H9 (cell line): ENCODE data around the gene RUNX1. TPM values are rescaled to one million over a fixed set of nuclear protein-coding genes. Genes with fewer than 3 reads are reported as not detected.

Experiments
- DNase-seq: peaks from one replicate; pipeline ENCODE4 v3.0.0-alpha.2; 2017
- H2AFZ ChIP-seq: one replicate; pipeline ENCODE4 v1.6.1; 2013; ENCODE audit warnings: mild to moderate bottlenecking, low read length, control low read depth, moderate library complexity
- H2AK5ac ChIP-seq: 2 replicates; pipeline ENCODE4 v1.6.1; 2013; ENCODE audit warnings: low read length, control low read depth, mixed read lengths; ENCODE audit not compliant: insufficient read length
- H2BK120ac ChIP-seq: one replicate; pipeline ENCODE4 v1.6.1; 2013; ENCODE audit warnings: low read depth, mild to moderate bottlenecking, low read length, control low read depth, inconsistent platforms; ENCODE audit not compliant: poor library complexity, severe bottlenecking
- H2BK12ac ChIP-seq: 2 replicates; pipeline ENCODE4 v1.6.1; 2013; ENCODE audit warnings: low read length, control low read depth, mixed read lengths, low read depth; ENCODE audit not compliant: insufficient read length
- H2BK15ac ChIP-seq: 2 replicates; pipeline ENCODE4 v1.6.1; 2013; ENCODE audit warnings: low read depth, low read length, control low read depth
- H2BK20ac ChIP-seq: one replicate; pipeline ENCODE4 v1.6.1; 2013; ENCODE audit warnings: low read depth, mild to moderate bottlenecking, low read length, control low read depth, inconsistent platforms; ENCODE audit not compliant: poor library complexity, severe bottlenecking
- H2BK5ac ChIP-seq: 2 replicates; pipeline ENCODE4 v1.6.1; 2013; ENCODE audit warnings: low read length, control low read depth, mixed read lengths; ENCODE audit not compliant: insufficient read length
- H3K14ac ChIP-seq: 2 replicates; pipeline ENCODE4 v1.6.1; 2013; ENCODE audit warnings: low read length, control low read depth; ENCODE audit not compliant: insufficient read depth
- H3K18ac ChIP-seq: 2 replicates; pipeline ENCODE4 v1.6.1; 2013; ENCODE audit warnings: low read depth, mild to moderate bottlenecking, mixed read lengths, low read length, control low read depth; ENCODE audit not compliant: insufficient read length
- H3K23ac ChIP-seq: 2 replicates; pipeline ENCODE4 v1.6.1; 2013; ENCODE audit warnings: low read length, control low read depth, mixed read lengths, low read depth; ENCODE audit not compliant: insufficient read length
- H3K23me2 ChIP-seq: 2 replicates; pipeline ENCODE4 v1.6.1; 2013; ENCODE audit warnings: low read depth, mild to moderate bottlenecking, mixed read lengths, low read length, control low read depth; ENCODE audit not compliant: insufficient read length, poor library complexity, severe bottlenecking
- H3K27ac ChIP-seq: 2 replicates; pipeline ENCODE4 v1.5.1; 2013; ENCODE audit warnings: low read length, control low read depth, mixed read lengths, low read depth; ENCODE audit not compliant: insufficient read length
- H3K27me3 ChIP-seq: 2 replicates; pipeline ENCODE4 v1.6.1; 2013; ENCODE audit warnings: low read length, control low read depth, inconsistent platforms; ENCODE audit not compliant: insufficient read depth
- H3K4ac ChIP-seq: 2 replicates; pipeline ENCODE4 v1.6.1; 2013; ENCODE audit warnings: low read depth, mild to moderate bottlenecking, control low read depth, inconsistent platforms, low read length, moderate library complexity
- H3K4me1 ChIP-seq: 2 replicates; pipeline ENCODE4 v1.6.1; 2013; ENCODE audit warnings: low read length, control low read depth, inconsistent platforms; ENCODE audit not compliant: insufficient read depth
- H3K4me2 ChIP-seq: 2 replicates; pipeline ENCODE4 v1.6.1; 2013; ENCODE audit warnings: low read length, control low read depth, mixed read lengths; ENCODE audit not compliant: insufficient read length, insufficient read depth
- H3K56ac ChIP-seq: 2 replicates; pipeline ENCODE4 v1.6.1; 2013; ENCODE audit warnings: low read depth, mild to moderate bottlenecking, mixed read lengths, low read length, control low read depth; ENCODE audit not compliant: insufficient read length
- H3K79me1 ChIP-seq: 2 replicates; pipeline ENCODE4 v1.6.1; 2013; ENCODE audit warnings: low read depth, mild to moderate bottlenecking, moderate library complexity, low read length, control low read depth, inconsistent platforms; ENCODE audit not compliant: insufficient read depth, poor library complexity, severe bottlenecking
- H3K79me2 ChIP-seq: 2 replicates; pipeline ENCODE4 v1.6.1; 2013; ENCODE audit warnings: low read length, control low read depth, inconsistent platforms; ENCODE audit not compliant: insufficient read depth
- H3K9ac ChIP-seq: 2 replicates; pipeline ENCODE4 v1.6.1; 2013; ENCODE audit warnings: low read length, control low read depth, mixed read lengths; ENCODE audit not compliant: insufficient read length; ENCODE audit errors: extremely low read depth
- H3K9me3 ChIP-seq: one replicate; pipeline ENCODE4 v1.6.1; 2013; ENCODE audit warnings: low read depth, low read length, inconsistent platforms; ENCODE audit not compliant: control insufficient read depth
- H3T11ph ChIP-seq: one replicate; pipeline ENCODE4 v1.6.1; 2013; ENCODE audit warnings: mild to moderate bottlenecking, low read length, control low read depth, inconsistent platforms
- H4K20me1 ChIP-seq: one replicate; pipeline ENCODE4 v1.6.1; 2013; ENCODE audit not compliant: control insufficient read depth, insufficient read length, insufficient read depth
- H4K5ac ChIP-seq: 2 replicates; pipeline ENCODE4 v1.6.1; 2013; ENCODE audit warnings: low read depth, mild to moderate bottlenecking, mixed read lengths, low read length, control low read depth; ENCODE audit not compliant: insufficient read length
- H4K8ac ChIP-seq: replicated peaks from 2 replicates; pipeline ENCODE4 v1.6.1; 2013; ENCODE audit warnings: low read length, control low read depth, mixed read lengths, low read depth; ENCODE audit not compliant: insufficient read length
- H4K91ac ChIP-seq: 2 replicates; pipeline ENCODE4 v1.6.1; 2013; ENCODE audit warnings: low read depth, mild to moderate bottlenecking, moderate library complexity, mixed read lengths, low read length, control low read depth; ENCODE audit not compliant: insufficient read length
- H3K27ac Mint-ChIP-seq, 3 experiments: 2 replicates in 2 of 3; 3 replicates in 1 of 3; pipeline ENCODE4 v1.8.0; 2020 to 2021; ENCODE audit warnings: mixed read lengths in 3 of 3, mild to moderate bottlenecking in 1 of 3, moderate library complexity in 1 of 3
- H3K27me3 Mint-ChIP-seq: 2 replicates; pipeline ENCODE4 v1.8.0; 2021; ENCODE audit warnings: low read depth, mild to moderate bottlenecking, moderate library complexity, mixed read lengths
- H3K36me3 Mint-ChIP-seq, 3 experiments: 2 replicates in 2 of 3; 3 replicates in 1 of 3; pipeline ENCODE4 v1.8.0; 2020 to 2021; ENCODE audit warnings: low read depth in 3 of 3, mixed read lengths in 3 of 3; ENCODE audit not compliant: insufficient read depth in 1 of 3
- H3K4me1 Mint-ChIP-seq, 2 experiments: 2 replicates each; pipeline ENCODE4 v1.8.0; 2020; ENCODE audit warnings: mixed read lengths in 2 of 2
- H3K4me3 Mint-ChIP-seq, 2 experiments: 2 replicates in 1 of 2; 3 replicates in 1 of 2; pipeline ENCODE4 v1.8.0; 2020 to 2021; ENCODE audit warnings: mild to moderate bottlenecking in 2 of 2, mixed read lengths in 2 of 2, moderate library complexity in 1 of 2
- H3K9me3 Mint-ChIP-seq, 2 experiments: 2 replicates in 1 of 2; 3 replicates in 1 of 2; pipeline ENCODE4 v1.8.0; 2020; ENCODE audit warnings: mild to moderate bottlenecking in 2 of 2, mixed read lengths in 2 of 2, moderate library complexity in 1 of 2
- CTCF ChIP-seq: fragments of 200-600 bp; sonication (generic); conservative IDR thresholded peaks from 3 replicates; pipeline ENCODE4 v1.8.0; 2021; ENCODE audit warnings: antibody characterized with exemption, mild to moderate bottlenecking
- WGBS: extraction: QIAGEN DNeasy Blood & Tissue Kit; methylation state at CpG from one replicate; pipeline ENCODE4 v1.1.7; 2013; ENCODE audit warnings: missing lambda C conversion rate, low lambda C conversion rate, mixed read lengths; ENCODE audit not compliant: insufficient read length; ENCODE audit errors: extremely low coverage; 5-methylcytosine and 5-hydroxymethylcytosine counted together
- total RNA-seq: library from RNA; stranded (reverse); gene quantifications from 2 replicates; pipeline ENCODE4 v1.2.1, GENCODE V29; 2021

RUNX1 gene
- total RNA-seq, 1 experiment from 2014 or later, result 0.72 TPM

GRCh38 chr21:34825101-34825500 is 224.0 kb downstream of the RUNX1 start:
- Histone ChIP-seq H2AK5ac (no peak overlapping the region), H3K79me2 (no peaks in the 10 kb centered on the region), H3K14ac (no peak overlapping the region), H2BK20ac (no peak overlapping the region), H4K20me1 (no peaks in the 10 kb centered on the region), H3K4ac (no peak overlapping the region), H3K23ac (no peak overlapping the region), H2AFZ (no peak overlapping the region), H3K9ac (no peak overlapping the region), H3K56ac (no peak overlapping the region), H3K79me1 (no peaks in the 10 kb centered on the region), H3K9me3 (no peaks in the 10 kb centered on the region), H3K4me1 (no peaks in the 10 kb centered on the region), H3K23me2 (no peaks in the 10 kb centered on the region), H2BK12ac (no peak overlapping the region), H3T11ph (no peak overlapping the region), H4K8ac (no peak overlapping the region), H3K27me3 (no peaks in the 10 kb centered on the region; the same call in 1 of the 2 replicates), H4K91ac (no peak overlapping the region), H3K27ac (no peak overlapping the region), H3K4me2 (no peak overlapping the region), H2BK15ac (no peak overlapping the region), H2BK5ac (no peak overlapping the region), H2BK120ac (no peak overlapping the region), H3K18ac (no peak overlapping the region), H4K5ac (no peak overlapping the region)
- Mint-ChIP-seq H3K4me1 (peaks cover 18 to 19% of the 10 kb centered on the region in 2 experiments), H3K4me3 (no peak overlapping the region), H3K27me3 (peaks cover 2% of the 10 kb centered on the region; the same call in 1 of the 2 replicates), H3K36me3 (peaks cover 0 to 21% (median 7%) of the 10 kb centered on the region in 3 experiments; a peak in 5 of 7 replicates), H3K27ac (no peak overlapping the region), H3K9me3 (peaks cover 17 to 25% of the 10 kb centered on the region in 2 experiments)
- no CpG with 5 or more reads among the region's 3 CpGs for WGBS
- no peak for DNase-seq
- no peak for TF ChIP-seq CTCF
